Stimulated activated CD4-positive, alpha-beta T cell treated with anti-CD3 and anti-CD28 coated beads, Interleukin-15, amount 100 ng/mL, for 1 hour (primary cell): ENCODE data around the gene TMEM239.
"Not testable (repeated sequence)": the region's sequence is repeated elsewhere in the genome, so short reads cannot be mapped to it uniquely, and the experiment has no call there.

Experiments
- DNase-seq, 2 donors: peaks; one replicate each; pipeline ENCODE4 v3.0.0-alpha.2; 2020; ENCODE audit warnings: low read depth in 1 of 2, low spot score in 1 of 2

Gene TMEM239

DNA sequence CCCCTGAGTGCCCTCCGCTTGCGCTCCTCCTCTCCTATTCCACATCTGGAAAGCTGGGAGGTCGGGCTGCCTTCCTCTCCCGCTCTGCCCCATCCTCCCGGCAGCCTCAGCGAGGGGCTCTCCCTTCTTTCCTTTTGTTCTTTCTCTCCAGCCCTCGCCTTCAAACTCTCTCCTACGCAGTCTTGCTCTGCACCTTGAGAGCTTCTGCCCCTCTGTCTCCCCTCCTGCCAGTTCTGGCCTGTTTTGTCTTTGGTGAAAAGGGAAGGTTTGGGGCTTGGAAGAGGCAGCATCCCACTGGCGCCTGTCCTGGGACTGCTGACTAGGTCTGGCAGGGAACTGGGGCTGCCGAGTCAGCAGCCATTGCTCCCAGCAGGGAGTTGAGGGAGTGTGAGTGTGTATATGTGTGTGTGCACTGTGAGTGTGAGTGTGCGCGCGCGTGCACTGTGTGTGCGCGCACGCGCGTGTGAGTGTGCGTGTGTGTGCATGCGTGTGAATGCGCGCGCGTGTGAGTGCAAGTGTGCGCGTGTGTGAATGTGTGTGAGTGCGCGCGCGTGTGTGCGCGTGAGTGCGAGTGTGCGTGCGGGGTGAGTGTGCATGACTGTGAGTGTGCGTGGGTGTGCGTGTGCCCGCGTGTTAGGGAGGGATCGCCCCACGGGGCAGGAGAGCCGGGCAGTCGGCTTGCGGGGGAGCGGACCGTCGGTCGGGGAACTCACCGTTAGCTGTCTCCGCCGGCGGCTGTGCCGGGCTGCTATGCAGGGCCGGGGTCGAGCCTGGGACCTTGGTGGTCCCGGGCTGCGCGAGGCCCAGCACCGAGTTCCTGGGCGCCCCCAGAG lies 16.3 kb upstream of the TMEM239 start:
- DNase-seq = no peak

- DNase-seq = no peak
Measured at GRCh38 chr20:2800521-2801285, 15.5 kb upstream of the TMEM239 start, which contains the start of gene CPXM1. Gene CPXM1, minus strand, starts transcription at chr20:2800627. Its CDS starts 55 bp downstream, at chr20:2800572.

DNA sequence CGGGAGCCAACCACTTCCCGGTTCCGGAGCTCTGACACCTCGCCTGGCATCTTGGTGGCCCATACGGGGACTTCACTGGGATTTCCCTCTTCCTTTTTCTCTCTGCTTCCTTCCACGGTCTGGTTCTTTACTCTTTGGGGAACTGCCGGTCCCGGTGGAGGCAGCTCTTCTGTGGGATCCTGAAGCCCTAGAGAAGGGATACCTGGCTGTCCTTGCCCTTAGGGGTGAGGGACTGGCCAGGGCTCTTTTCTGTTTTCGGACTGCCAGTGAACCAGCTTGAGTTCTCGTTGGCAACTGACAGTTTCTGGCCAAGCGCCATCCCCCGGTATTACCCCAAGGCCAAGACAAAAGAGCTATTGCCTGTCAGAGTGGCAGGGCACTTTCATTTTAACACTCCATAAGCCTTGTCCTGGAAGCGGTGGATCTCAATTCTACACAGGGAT lies 14.9 kb upstream of the TMEM239 start:
- DNase-seq = no peak

GRCh38 chr20:2804041-2804828 lies 11.9 kb upstream of the TMEM239 start:
- DNase-seq = no peak

DNA sequence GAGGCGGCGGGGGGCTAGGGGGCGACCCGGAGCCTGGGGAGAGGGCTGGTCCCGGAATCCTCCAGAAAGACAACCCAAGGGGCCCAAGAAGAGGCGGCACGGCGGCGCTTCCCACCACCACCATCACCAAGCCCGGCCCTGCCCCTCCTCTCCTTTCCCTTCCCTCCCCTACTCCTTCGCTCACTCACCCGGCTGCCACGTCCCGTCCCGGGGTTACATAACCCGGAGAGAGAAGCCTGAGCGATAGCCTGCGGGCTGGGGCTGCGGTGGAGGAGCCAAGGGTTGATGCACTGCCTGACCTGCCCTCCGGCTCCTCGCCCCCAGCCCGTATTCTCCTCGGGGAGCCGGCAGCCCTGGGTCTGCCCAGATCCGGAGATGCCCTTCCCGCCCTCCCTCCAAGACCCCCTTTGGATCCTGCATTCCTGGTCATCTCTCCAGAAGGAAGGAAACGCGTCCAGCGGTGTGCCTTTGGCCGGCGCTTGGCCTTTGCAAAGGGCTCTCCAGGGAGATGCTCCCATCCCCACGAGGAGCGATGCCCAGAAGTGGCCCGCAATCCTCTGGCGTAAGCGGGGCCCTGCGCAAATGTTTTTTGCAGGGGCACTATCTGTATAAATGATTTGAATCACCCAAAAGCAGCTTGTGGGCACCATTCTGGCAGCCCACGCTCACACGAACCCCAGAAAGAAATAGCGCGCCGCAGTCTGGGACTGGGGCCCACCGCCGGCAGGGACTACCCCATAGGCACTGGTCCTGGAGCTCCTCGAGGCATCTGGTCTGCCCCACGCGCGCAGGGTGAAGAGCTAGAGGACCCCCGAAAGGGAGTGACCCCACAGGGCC lies 11.1 kb upstream of the TMEM239 start:
- no peak for DNase-seq

DNA sequence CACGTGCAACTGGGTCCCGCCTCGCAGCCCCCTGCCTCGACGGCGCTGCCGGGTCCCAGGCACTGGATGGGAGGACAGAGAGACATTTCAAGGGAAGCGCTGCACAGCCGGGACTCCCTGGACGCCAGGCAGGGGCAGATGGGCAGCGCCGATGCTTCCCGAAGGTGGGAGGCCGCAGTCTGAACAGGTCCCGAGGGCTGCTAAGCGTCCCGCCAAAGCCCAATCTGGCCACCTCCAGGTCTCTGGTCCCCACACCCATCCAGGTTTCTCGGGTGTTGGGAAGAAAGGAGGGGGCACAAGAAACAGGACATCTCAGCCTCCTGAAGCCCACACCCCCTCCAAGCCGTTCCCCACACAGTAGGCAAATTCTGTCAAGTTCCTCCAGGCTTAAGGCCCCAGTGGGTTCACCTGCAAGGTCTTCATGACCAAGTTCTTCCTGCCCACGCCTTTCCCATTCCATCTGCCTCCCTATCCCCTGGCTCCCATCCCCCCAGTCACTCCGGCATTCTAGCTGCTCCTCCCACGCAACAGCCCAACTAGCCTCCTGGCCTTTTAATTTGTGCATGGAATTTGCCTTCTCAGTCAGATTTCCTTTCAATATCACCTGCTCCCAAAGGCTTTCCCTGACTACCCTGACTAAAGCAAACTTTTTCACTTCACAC lies 10.3 kb upstream of the TMEM239 start:
- DNase-seq = no peak

DNA sequence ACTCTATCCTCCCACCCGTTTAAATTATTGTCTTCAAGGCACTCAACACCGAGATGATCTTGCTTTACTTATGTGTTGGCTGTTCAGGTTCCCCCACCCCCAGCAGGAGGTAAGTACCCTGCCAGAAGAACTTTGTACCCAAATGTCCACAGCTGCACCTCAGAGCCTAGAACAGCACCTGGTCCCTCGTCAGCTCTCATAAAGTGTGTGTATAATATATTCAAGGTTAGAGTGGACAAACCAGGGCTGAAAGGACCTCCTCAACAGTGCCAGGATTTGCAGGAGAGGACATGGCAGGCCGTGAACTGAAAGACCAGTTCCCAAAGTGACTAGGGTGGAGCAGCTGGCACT lies 9.8 kb upstream of the TMEM239 start:
- no peak for DNase-seq

DNA sequence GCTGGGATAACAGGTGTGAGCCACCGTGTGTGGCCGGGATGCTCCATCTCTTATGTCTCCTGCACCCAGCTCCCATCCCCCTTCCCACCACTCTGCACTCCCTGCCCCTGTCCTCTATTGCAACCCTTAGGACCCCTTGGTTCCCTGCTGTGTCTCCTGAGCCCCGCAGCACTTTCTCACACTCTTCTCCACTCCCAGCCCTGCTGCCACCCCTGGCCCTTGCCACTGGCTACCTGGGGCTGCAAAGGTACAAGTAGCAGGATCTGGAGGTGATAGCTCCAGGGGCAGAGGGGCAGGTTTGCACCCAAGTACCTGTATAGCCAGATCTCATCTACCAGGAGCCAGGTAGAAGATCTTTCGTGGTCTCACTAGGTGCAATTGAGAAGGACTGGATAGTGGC lies 9.1 kb upstream of the TMEM239 start:
- DNase-seq = no peak

DNA sequence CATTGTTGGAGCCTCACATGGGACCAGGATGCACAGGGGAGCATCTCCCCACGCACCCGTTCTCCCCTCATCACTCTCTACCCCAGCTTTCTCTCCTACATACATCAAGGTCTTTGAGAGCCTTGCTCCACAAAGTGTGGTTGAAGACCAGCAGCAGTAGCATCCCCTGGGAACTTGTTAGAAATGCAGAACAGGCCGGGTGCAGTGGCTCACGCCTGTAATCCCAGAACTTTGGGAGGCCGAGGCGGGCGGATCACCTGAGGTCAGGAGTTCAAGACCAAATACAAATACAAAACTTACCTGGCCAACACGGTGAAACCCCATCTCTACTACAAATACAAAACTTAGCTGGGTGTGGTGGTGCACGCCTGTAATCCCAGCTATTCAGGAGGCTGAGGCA lies 8.2 kb upstream of the TMEM239 start:
- not testable (repeated sequence) for DNase-seq

DNA sequence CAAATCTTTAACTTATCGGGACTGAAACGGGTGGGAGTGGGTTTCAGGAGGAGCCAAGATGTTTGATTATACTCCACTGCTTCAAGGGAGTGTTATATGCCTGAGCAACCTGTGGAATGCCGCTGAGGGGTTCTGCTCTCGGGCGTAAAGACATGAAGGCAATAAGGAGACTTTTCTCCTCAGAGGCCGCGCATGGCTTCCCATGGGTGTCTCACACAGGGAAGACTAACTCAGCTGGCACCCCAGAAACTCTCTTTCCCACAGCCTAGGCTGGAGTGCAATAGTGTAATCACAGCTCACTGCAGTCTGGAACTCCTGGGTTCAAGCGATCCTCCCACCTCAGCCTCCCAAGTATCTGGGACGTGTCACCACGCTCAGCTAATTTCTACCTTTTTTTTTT lies 6.5 kb upstream of the TMEM239 start:
- no peak for DNase-seq

DNA sequence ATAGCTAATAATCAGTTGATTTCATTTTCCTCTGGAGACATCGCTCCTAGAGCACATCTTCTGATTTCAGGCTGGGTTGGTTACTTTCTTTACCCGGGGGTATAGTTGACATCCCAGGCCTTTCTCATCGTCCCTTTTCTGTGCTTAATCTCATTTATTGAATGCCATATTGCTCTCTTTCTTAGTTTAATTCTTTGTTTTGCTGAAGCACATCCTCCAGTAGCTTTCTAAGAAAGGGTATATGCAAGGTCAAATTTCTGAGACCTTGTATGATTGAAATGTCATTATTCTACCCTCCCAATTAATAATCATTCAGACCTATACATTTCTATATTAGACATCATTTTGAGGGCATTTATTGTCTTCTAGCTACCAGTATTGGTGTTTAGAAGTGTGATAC lies 4.0 kb upstream of the TMEM239 start:
- no peak for DNase-seq

GRCh38 chr20:2814076-2814475 lies 2.1 kb upstream of the TMEM239 start:
- no peak for DNase-seq

DNA sequence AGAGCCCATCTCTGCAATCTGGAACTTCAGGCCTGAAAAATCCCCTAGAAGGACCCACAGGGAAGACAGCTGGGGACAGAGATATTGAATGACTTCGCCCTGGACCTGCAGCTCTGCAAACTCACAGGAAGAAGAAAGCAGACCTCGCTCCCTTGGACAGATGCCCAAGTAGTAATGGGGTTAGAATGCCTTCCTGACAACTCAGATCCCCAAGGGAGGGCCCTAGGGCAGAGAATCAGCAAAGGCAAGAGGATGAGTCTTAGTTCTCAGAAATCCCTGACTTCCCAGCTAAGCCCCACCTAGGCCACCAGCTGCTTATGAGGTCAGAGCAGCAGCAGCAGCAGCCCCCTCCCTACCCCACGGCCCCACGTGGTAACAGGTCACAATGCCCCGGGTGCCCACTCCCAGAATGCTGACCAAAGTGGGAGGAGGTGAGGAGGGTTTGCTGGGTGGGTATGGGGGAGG lies 1.5 kb upstream of the TMEM239 start, which contains the start of gene C20orf141:
Gene C20orf141, plus strand, starts transcription at position 401 of the 465 bp plus-strand sequence. CDS start 198 bp downstream, outside the sequence.
- no peak for DNase-seq

DNA sequence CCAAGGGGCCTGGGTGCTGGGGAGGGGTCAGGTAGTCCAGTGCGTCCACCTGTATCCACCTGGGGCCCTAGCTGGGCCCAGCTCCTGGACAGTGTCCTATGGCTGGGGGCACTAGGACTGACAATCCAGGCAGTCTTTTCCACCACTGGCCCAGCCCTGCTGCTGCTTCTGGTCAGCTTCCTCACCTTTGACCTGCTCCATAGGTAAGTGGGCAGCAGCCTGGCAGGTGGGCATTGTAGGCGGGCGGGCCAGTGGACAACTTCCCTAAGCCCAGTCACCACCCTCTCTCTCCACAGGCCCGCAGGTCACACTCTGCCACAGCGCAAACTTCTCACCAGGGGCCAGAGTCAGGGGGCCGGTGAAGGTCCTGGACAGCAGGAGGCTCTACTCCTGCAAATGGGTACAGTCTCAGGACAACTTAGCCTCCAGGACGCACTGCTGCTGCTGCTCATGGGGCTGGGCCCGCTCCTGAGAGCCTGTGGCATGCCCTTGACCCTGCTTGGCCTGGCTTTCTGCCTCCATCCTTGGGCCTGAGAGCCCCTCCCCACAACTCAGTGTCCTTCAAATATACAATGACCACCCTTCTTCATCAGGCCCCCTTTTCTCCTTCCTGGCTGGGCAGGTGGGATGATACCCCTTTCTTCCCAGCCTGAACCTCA lies 793 bp upstream of the TMEM239 start:
- DNase-seq = no peak

- DNase-seq = no peak
Measured at GRCh38 chr20:2816583-2817340, 598 bp downstream of the TMEM239 start.

- no peak for DNase-seq
Measured at GRCh38 chr20:2817341-2817726, 1.2 kb downstream of the TMEM239 start.

- no peak for DNase-seq
Measured at GRCh38 chr20:2817891-2818595, 1.9 kb downstream of the TMEM239 start.
